HepG2 (cell line): ENCODE measurements around the gene COASY. TPM values are rescaled to one million over a fixed set of nuclear protein-coding genes. Genes with fewer than 3 reads are reported as not detected.

Experiments used
- ATAC-seq: fragments of 200-7000 bp; cut with Tn5 transposase; 3 replicates; pipeline ENCODE4 v1.9.1; 2020; ENCODE audit warnings: mild to moderate bottlenecking, moderate library complexity
- BruUV-seq: library from RNA; stranded (reverse); fragments of 400-500 nt; replicated peaks from 2 replicates; lab custom pipeline; 2021; lab: Mats Ljungman, UMichigan
- CTCF ChIA-PET: fragments of 300-600 bp; formaldehyde crosslinking; extraction: SDS; loops from one replicate; lab custom pipeline; 2021; ENCODE audit warnings: low total read pairs, inconsistent platforms, low intra/inter-chr PET ratio; lab: Yijun Ruan, JAX
- POLR2A ChIA-PET: fragments of 350-600 bp; sonication (Branson Sonifier 250); formaldehyde crosslinking; loops from one replicate; lab custom pipeline; 2020; ENCODE audit warnings: antibody characterized with exemption, inconsistent platforms; lab: Yijun Ruan, JAX
- DNase-seq: peaks from one replicate; pipeline ENCODE4 v3.0.0-alpha.2; 2015; ENCODE audit warnings: low spot score
- FAIRE-seq: peaks from 3 replicates; lab custom pipeline; 2011; peaks lifted over from hg19 to GRCh38; lab: Jason Lieb, UNC
- H2AFZ ChIP-seq: one replicate; pipeline ENCODE4 v1.6.1; 2011; ENCODE audit warnings: low read length, inconsistent platforms
- H3K27ac ChIP-seq: fragments of 300-600 bp; 3 replicates; pipeline ENCODE4 v1.8.0; 2011; ENCODE audit warnings: mixed run types, mild to moderate bottlenecking, mixed read lengths, low read length, inconsistent platforms; ENCODE audit not compliant: insufficient read depth; ENCODE audit errors: extremely low read length
- H3K27me3 ChIP-seq, 2 experiments: fragments of 200-600 bp in 1 of 2; 2 replicates in 1 of 2; 3 replicates in 1 of 2; pipeline versions ENCODE4 v1.6.0 to v1.8.0; 2011; ENCODE audit warnings: low read length in 2 of 2, mild to moderate bottlenecking in 2 of 2, moderate library complexity in 2 of 2, inconsistent platforms in 1 of 2; ENCODE audit not compliant: insufficient read depth in 2 of 2, control insufficient read depth in 1 of 2
- H3K36me3 ChIP-seq, 2 experiments: fragments of 200-600 bp in 1 of 2; replicated peaks in 1 of 2; 2 replicates in 1 of 2; 3 replicates in 1 of 2; pipeline versions ENCODE4 v1.5.1 to v1.8.0; 2011; ENCODE audit warnings: low read length in 2 of 2, inconsistent platforms in 1 of 2; ENCODE audit not compliant: insufficient read depth in 2 of 2, control insufficient read depth in 1 of 2
- H3K4me1 ChIP-seq: 2 replicates; pipeline ENCODE4 v1.5.1; 2012; ENCODE audit warnings: low read length, inconsistent platforms; ENCODE audit not compliant: insufficient read depth
- H3K4me2 ChIP-seq: 2 replicates; pipeline ENCODE4 v1.6.0; 2011; ENCODE audit warnings: low read depth, low read length, inconsistent platforms
- H3K4me3 ChIP-seq, 3 experiments: fragments of 200-600 bp in 1 of 3; sonication (generic), shearing (Covaris generic) in 1 of 3; replicated peaks in 1 of 3; 2 replicates each; pipeline ENCODE4 v1.5.1; 2011 to 2016; ENCODE audit warnings: low read length in 3 of 3, inconsistent platforms in 2 of 3, low read depth in 2 of 3, mild to moderate bottlenecking in 2 of 3, control low read depth in 1 of 3, mixed read lengths in 1 of 3; ENCODE audit not compliant: insufficient read depth in 1 of 3
- H3K79me2 ChIP-seq: one replicate; pipeline ENCODE4 v1.6.1; 2011; ENCODE audit warnings: low read length, inconsistent platforms; ENCODE audit not compliant: insufficient read depth
- H3K9ac ChIP-seq: 2 replicates; pipeline ENCODE4 v1.6.0; 2011; ENCODE audit warnings: mild to moderate bottlenecking, low read depth, low read length, inconsistent platforms; ENCODE audit not compliant: insufficient read depth
- H3K9me3 ChIP-seq: 2 replicates; pipeline ENCODE4 v1.5.1; 2012; ENCODE audit warnings: mild to moderate bottlenecking, low read length
- H4K20me1 ChIP-seq: 2 replicates; pipeline ENCODE4 v1.6.0; 2011; ENCODE audit warnings: inconsistent platforms, mild to moderate bottlenecking, low read length, moderate library complexity; ENCODE audit not compliant: insufficient read depth
- FOXO4 ChIP-seq: sonication (generic); formaldehyde crosslinking; conservative IDR thresholded peaks from 2 replicates; pipeline ENCODE4 v1.8.1; 2023; ENCODE audit warnings: missing genetic modification reagents
- GLMP ChIP-seq: sonication (generic); formaldehyde crosslinking; IDR thresholded peaks from 2 replicates; pipeline ENCODE4 v1.9.0; 2021; ENCODE audit warnings: missing genetic modification reagents, mild to moderate bottlenecking, borderline replicate concordance
- HDAC6 ChIP-seq: fragments of 200-600 bp; sonication (generic); IDR thresholded peaks from 2 replicates; pipeline ENCODE4 v1.7.0; 2017; ENCODE audit warnings: mild to moderate bottlenecking, antibody characterized with exemption, low read length, low read depth
- PHF21A ChIP-seq: sonication (generic); formaldehyde crosslinking; IDR thresholded peaks from 2 replicates; pipeline ENCODE4 v1.5.0; 2020; ENCODE audit warnings: mild to moderate bottlenecking, missing genetic modification reagents
- PHF5A ChIP-seq: IDR thresholded peaks from one replicate; pipeline ENCODE4 v1.6.1; 2018; ENCODE audit warnings: low read depth, missing genetic modification reagents; ENCODE audit not compliant: unreplicated experiment
- TIGD3 ChIP-seq: sonication (generic); formaldehyde crosslinking; IDR thresholded peaks from 2 replicates; pipeline ENCODE4 v1.5.1; 2020; ENCODE audit warnings: mild to moderate bottlenecking, missing genetic modification reagents, borderline replicate concordance
- XBP1 ChIP-seq: sonication (generic); formaldehyde crosslinking; IDR thresholded peaks from 2 replicates; pipeline ENCODE4 v1.5.0; 2020; ENCODE audit warnings: missing genetic modification reagents
- ZBTB34 ChIP-seq: sonication (generic); formaldehyde crosslinking; IDR thresholded peaks from 2 replicates; pipeline ENCODE4 v1.8.0; 2022; ENCODE audit warnings: mild to moderate bottlenecking, missing genetic modification reagents
- ZKSCAN8 ChIP-seq: IDR thresholded peaks from 2 replicates; pipeline ENCODE4 v1.6.1; 2016; ENCODE audit warnings: borderline replicate concordance, missing genetic modification reagents, missing compliant biosample characterization
- ZNF44 ChIP-seq: sonication (generic); formaldehyde crosslinking; IDR thresholded peaks from 2 replicates; pipeline ENCODE4 v1.5.1; 2020; ENCODE audit warnings: mild to moderate bottlenecking, missing genetic modification reagents
- ZNF724P ChIP-seq: sonication (generic); formaldehyde crosslinking; IDR thresholded peaks from 2 replicates; pipeline ENCODE4 v1.8.0; 2022; ENCODE audit warnings: missing genetic modification reagents, borderline replicate concordance
- ZNF788 ChIP-seq: sonication (generic); formaldehyde crosslinking; IDR thresholded peaks from 2 replicates; pipeline ENCODE4 v1.5.0; 2020; ENCODE audit warnings: mild to moderate bottlenecking, missing genetic modification reagents, borderline replicate concordance
- ZNF800 ChIP-seq: sonication (generic); formaldehyde crosslinking; IDR thresholded peaks from 2 replicates; pipeline ENCODE4 v1.4.0; 2020; ENCODE audit warnings: missing genetic modification reagents
- ZNF878 ChIP-seq: sonication (generic); formaldehyde crosslinking; IDR thresholded peaks from 2 replicates; pipeline ENCODE4 v1.8.1; 2023; ENCODE audit warnings: mild to moderate bottlenecking, missing genetic modification reagents, moderate library complexity
- WGBS: methylation state at CpG from one replicate; pipeline ENCODE4 v1.1.6; 2017; ENCODE audit warnings: low lambda C conversion rate; 5-methylcytosine and 5-hydroxymethylcytosine counted together
- in situ Hi-C: cut with HindIII; loops from 2 replicates; pipeline ENCODE4 v1.10.0; 2017; ENCODE audit warnings: low pct_unique_long_range_greater_than_20kb; ENCODE audit not compliant: extremely low pct_ligation_motif_present
- intact Hi-C: fragments of 100-400 bp; cut with micrococcal nuclease; formaldehyde crosslinking; loops from one replicate; pipeline ENCODE4 v1.10.0; 2022; ENCODE audit not compliant: unreplicated experiment
- polyA plus RNA-seq, 8 experiments: library from polyadenylated mRNA; depleted of rRNA in 3 of 8; stranded (reverse) in 7 of 8; unstranded in 1 of 8; fragments of >200 nt; fragmentation: Illumina TruSeq in 4 of 8; extraction: Trizol in 4 of 8; gene quantifications; 2 replicates each; pipeline versions ENCODE4 v1.2.1 to v1.2.3, GENCODE V29; 2011 to 2016; ENCODE audit warnings: low read depth in 4 of 8, missing spikeins in 1 of 8, mixed read lengths in 1 of 8; ENCODE audit not compliant: insufficient read depth in 1 of 8
- total RNA-seq, 5 experiments: library from RNA; depleted of rRNA; stranded (reverse); fragments of >200 nt; fragmentation: Illumina TruSeq; extraction: Trizol; gene quantifications; 2 replicates each; pipeline ENCODE4 v1.2.3, GENCODE V29; 2016; ENCODE audit warnings: low read depth in 1 of 5

COASY gene
- total and polyA plus RNA-seq, 2 of the 13 experiments (the other 11 are each of a cell fraction or from before 2014, with no cell fraction given) = 90.7 to 125 TPM

GRCh38 chr17:42562388-42563142 lies 617 bp downstream of the COASY start:
- H3K36me3 ChIP-seq = peaks cover 14 to 25% of the 10 kb centered on the region in 2 experiments
- WGBS = under 1% methylated on average over 25 of the region's 48 CpGs
- no peak for FAIRE-seq
- no peaks in the 10 kb centered on the region for H3K9me3 ChIP-seq
- peak overlapping the region; percentile 94 for H3K9ac ChIP-seq
- intact Hi-C loops (no loop called here), in situ Hi-C loops (no loop called here)
- H3K79me2 ChIP-seq = peaks cover 32% of the 10 kb centered on the region
- H3K4me1 ChIP-seq = peaks cover 55% of the 10 kb centered on the region
- H2AFZ ChIP-seq = no peak overlapping the region
- peak overlapping the region; percentile 91 for H3K27ac ChIP-seq
- peak overlapping the region; percentile 82 for H3K4me2 ChIP-seq
- DNase-seq = peak; percentile 54
- POLR2A ChIA-PET = interaction anchor here (1.0 to 8.5 kb wide), 12 partner anchors 9 to 250 kb away, joined by 3 to 128 read pairs (median 13); partner anchors contain the start of genes HSD17B1, NAGLU, PLEKHH3 and PSMC3IP
- CTCF ChIA-PET = interaction anchor here (1.1 kb wide), 1 partner anchor 15 kb away, joined by 3 read pairs; the partner anchor contains the start of gene PSMC3IP
- peak; percentile 29 for ATAC-seq
- H3K27me3 ChIP-seq = no peaks in the 10 kb centered on the region; a peak in 1 of 5 replicates
- H4K20me1 ChIP-seq = no peaks in the 10 kb centered on the region
- TSS peak; percentile 68 for BruUV-seq
- peak overlapping the region; percentile 66 to 91 (median 79) for H3K4me3 ChIP-seq
- TF ChIP-seq PHF5A (CRISPR knock-in tag) (no peak), ZBTB34 (CRISPR knock-in tag) (no peak), ZNF800 (CRISPR knock-in tag) (no peak), ZKSCAN8 (CRISPR knock-in tag) (no peak), ZNF724P (CRISPR knock-in tag) (peak; percentile 89; the same call in 1 of the 2 replicates), ZNF44 (CRISPR knock-in tag) (peak; percentile 10; the same call in 1 of the 2 replicates), GLMP (0 out of 2 replicates have a peak, but pooled peaks have one; percentile 74), ZNF788 (CRISPR knock-in tag) (no peak; the same call in none of the 2 replicates), FOXO4 (0 out of 2 replicates have a peak, but pooled peaks have one; percentile 35), ZNF878 (CRISPR knock-in tag) (no peak), XBP1 (CRISPR knock-in tag) (no peak), HDAC6 (no peak), PHF21A (CRISPR knock-in tag) (peak; percentile 19; the same call in 1 of the 2 replicates), TIGD3 (no peak)
